Measurements from ENCODE around the gene HDAC5.

HDAC5 gene

GRCh38 chr17:44084131-44084538, 39.3 kb downstream of the HDAC5 start:
- TF ChIP-seq POLR2AphosphoS5 (IDR thresholded peaks at IDR 0.05; ENCODE audit: low read depth, low read length), result no peak
- TF ChIP-seq FOXP2 (optimal IDR thresholded peaks at IDR 0.05; ENCODE audit: borderline replicate concordance, extremely low read depth, extremely low read length, insufficient read depth), result no peak
- TF ChIP-seq SIN3A (IDR thresholded peaks at IDR 0.05; ENCODE audit: borderline replicate concordance, insufficient read depth, low read length), result no peak
- no peak for TF ChIP-seq REST (IDR thresholded peaks at IDR 0.05; ENCODE audit: insufficient read depth in 1 of 2, low read depth in 2 of 2, low read length in 2 of 2)
- no peak for TF ChIP-seq TAF1 (IDR thresholded peaks at IDR 0.05; ENCODE audit: borderline replicate concordance, insufficient read depth, low read length)

- no peak for TF ChIP-seq SIN3A (IDR thresholded peaks at IDR 0.05; ENCODE audit: borderline replicate concordance, insufficient read depth, low read length)
- no peak for TF ChIP-seq FOXP2 (optimal IDR thresholded peaks at IDR 0.05; ENCODE audit: borderline replicate concordance, extremely low read depth, extremely low read length, insufficient read depth)
- no peak for TF ChIP-seq POLR2AphosphoS5 (IDR thresholded peaks at IDR 0.05; ENCODE audit: low read depth, low read length)
- no peak for TF ChIP-seq REST (IDR thresholded peaks at IDR 0.05; ENCODE audit: insufficient read depth in 1 of 2, low read depth in 2 of 2, low read length in 2 of 2)
- TF ChIP-seq TAF1 (IDR thresholded peaks at IDR 0.05; ENCODE audit: borderline replicate concordance, insufficient read depth, low read length), result no peak
Measured at GRCh38 chr17:44083250-44083849, 40.1 kb downstream of the HDAC5 start.

- TF ChIP-seq TAF1 (IDR thresholded peaks at IDR 0.05; ENCODE audit: borderline replicate concordance, insufficient read depth, low read length), result no peak
- TF ChIP-seq FOXP2 (optimal IDR thresholded peaks at IDR 0.05; ENCODE audit: borderline replicate concordance, extremely low read depth, extremely low read length, insufficient read depth), result no peak
- TF ChIP-seq POLR2AphosphoS5 (IDR thresholded peaks at IDR 0.05; ENCODE audit: low read depth, low read length), result no peak
- no peak for TF ChIP-seq REST (IDR thresholded peaks at IDR 0.05; ENCODE audit: insufficient read depth in 1 of 2, low read depth in 2 of 2, low read length in 2 of 2)
- TF ChIP-seq SIN3A (IDR thresholded peaks at IDR 0.05; ENCODE audit: borderline replicate concordance, insufficient read depth, low read length), result no peak
Measured at GRCh38 chr17:44082256-44082927, 41.0 kb downstream of the HDAC5 start.

GRCh38 chr17:44081681-44082080, 41.8 kb downstream of the HDAC5 start:
- no peak for TF ChIP-seq SIN3A (IDR thresholded peaks at IDR 0.05; ENCODE audit: borderline replicate concordance, insufficient read depth, low read length)
- TF ChIP-seq POLR2AphosphoS5 (IDR thresholded peaks at IDR 0.05; ENCODE audit: low read depth, low read length), result no peak
- TF ChIP-seq TAF1 (IDR thresholded peaks at IDR 0.05; ENCODE audit: borderline replicate concordance, insufficient read depth, low read length), result no peak
- TF ChIP-seq FOXP2 (optimal IDR thresholded peaks at IDR 0.05; ENCODE audit: borderline replicate concordance, extremely low read depth, extremely low read length, insufficient read depth), result no peak
- no peak for TF ChIP-seq REST (IDR thresholded peaks at IDR 0.05; ENCODE audit: insufficient read depth in 1 of 2, low read depth in 2 of 2, low read length in 2 of 2)
